ENCODE data around the gene C10orf105. TPM values are rescaled to one million over a fixed set of nuclear protein-coding genes. Genes with fewer than 3 reads are reported as not detected.

The C10orf105 gene
- total and polyA plus RNA-seq, 5 experiments from 2014 or later, result 0.10 to 0.25 (median 0.21) TPM; not detected in 2

DNA sequence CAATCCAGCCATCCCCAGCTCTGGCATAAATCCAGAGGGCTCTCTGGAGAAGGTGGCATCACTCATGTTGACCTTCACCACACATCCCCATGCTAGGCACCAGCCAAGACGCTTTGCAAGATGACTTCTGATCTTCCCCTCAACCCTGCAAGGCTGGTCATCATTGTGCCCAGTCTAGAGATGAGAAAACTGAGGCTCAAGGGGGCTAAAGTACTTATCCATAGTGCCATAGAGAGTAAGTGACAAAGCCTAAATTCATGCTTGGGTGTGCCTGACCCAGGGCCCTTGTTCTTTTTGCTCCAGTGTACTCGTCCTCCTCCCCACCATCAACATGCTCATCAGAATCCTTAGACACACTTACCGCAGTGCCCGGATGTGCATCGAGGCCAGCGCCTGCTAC, 1.7 kb upstream of the C10orf105 start:
- peaks cover 20 to 82% (median 61%) of the 10 kb centered on the region in 4 donors for H3K4me1 Mint-ChIP-seq
- peak overlapping the region in 5 of 10 donors; percentile 22 to 81 (median 59) for H3K27ac Mint-ChIP-seq
- H3K4me3 Mint-ChIP-seq, result peak overlapping the region in 1 of 10 donors; percentile 38
- no peaks in the 10 kb centered on the region for H3K27me3 Mint-ChIP-seq
- H3K9me3 Mint-ChIP-seq, result no peaks in the 10 kb centered on the region
- no peaks in the 10 kb centered on the region for H3K36me3 Mint-ChIP-seq
- ATAC-seq, result no peak
- no peak for DNase-seq
- POLR2A ChIA-PET, result interaction anchor here (13.5 to 41.4 kb wide), 4 partner anchors 6 to 45 kb away, joined by 317 to 1679 read pairs (median 590); partner anchors contain the start of genes C10orf105 and VSIR

DNA sequence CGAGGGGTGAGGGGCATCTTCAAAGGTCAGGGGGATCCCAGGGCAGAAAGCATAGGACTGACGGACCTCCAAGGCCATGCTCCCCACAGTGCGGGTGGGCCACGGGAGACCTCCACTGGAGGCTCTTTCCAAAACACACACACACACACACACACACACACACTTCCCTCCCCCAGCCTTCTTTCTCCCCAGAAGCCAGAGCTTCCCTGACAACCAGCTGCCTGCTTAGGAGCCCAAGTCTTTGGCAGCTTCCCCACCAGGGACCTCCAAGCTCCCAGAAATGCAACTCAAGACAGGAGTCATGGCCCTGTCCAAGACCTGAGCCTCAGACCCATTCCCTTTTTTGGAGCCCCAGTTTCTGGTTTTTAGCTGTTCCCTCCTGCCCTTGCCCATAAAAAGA, 710 bp upstream of the C10orf105 start:
- Mint-ChIP-seq H3K4me1 (peaks cover 18 to 81% (median 61%) of the 10 kb centered on the region in 4 donors), H3K4me3 (no peak overlapping the region), H3K27ac (peak overlapping the region in 4 of 10 donors; percentile 15 to 88 (median 32)), H3K27me3 (no peaks in the 10 kb centered on the region), H3K36me3 (no peaks in the 10 kb centered on the region), H3K9me3 (no peaks in the 10 kb centered on the region)
- DNase-seq, result no peak
- ATAC-seq, result no peak
- POLR2A ChIA-PET, result interaction anchor here (13.5 to 41.4 kb wide), 4 partner anchors 7 to 46 kb away, joined by 317 to 1679 read pairs (median 590); partner anchors contain the start of genes C10orf105 and VSIR

DNA sequence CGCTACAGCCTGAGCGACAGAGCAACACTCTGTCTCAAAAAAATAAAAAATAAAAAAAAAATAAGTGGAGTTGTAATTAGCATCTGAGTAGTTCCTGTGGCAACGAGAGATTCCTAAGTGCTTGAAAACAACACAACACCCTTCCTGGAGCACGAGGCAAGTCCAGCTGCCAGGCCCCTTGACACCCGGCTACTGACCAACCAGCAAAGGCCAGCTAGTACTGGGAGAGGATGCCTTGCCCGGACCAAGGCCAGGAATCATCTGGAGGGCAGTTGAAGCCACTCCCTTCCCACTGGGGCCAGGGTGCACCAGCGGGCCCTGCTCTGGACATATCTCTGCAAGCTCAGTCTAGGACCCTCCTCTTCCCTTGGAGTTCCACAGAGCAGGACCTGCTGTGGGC, 536 bp downstream of the C10orf105 start:
- ATAC-seq (no peak), DNase-seq (no peak)
- Mint-ChIP-seq H3K4me3 (no peak overlapping the region), H3K27ac (peak overlapping the region in 5 of 10 donors; percentile 21 to 82 (median 41)), H3K4me1 (peaks cover 20 to 82% (median 63%) of the 10 kb centered on the region in 4 donors), H3K36me3 (no peaks in the 10 kb centered on the region), H3K27me3 (no peaks in the 10 kb centered on the region), H3K9me3 (no peaks in the 10 kb centered on the region)
- POLR2A ChIA-PET, result interaction anchor here (17.8 to 41.4 kb wide), 3 partner anchors 8 to 47 kb away, joined by 317 to 1679 read pairs (median 863); partner anchors contain the start of gene VSIR

DNA sequence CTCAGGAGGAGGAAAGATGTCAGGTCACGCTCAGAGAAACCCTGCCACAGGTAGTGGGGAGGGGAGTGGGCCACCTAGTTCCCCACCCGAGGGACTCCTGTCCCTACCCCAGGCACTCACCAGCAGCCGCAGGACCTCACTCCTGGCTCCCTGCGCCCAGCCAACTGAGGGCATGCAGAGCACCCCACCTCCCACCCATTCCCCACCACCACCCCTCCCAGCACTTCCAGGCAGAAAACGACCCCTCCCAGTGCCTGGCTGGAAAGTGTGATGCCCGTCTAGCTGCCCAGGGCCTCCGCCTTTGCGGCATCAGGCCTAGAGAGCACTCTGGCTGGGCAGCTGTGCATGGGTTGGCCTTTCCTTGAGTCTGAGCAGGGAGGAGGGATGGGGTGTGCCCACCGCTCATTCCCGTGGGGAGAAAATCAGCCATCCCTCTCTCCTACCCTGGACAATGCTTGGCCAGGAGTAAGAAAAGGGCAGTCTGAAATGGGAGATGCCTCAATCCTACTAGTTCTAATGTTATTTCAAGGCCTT, 1.3 kb downstream of the C10orf105 start:
- H3K4me3 Mint-ChIP-seq, result no peak overlapping the region
- H3K9me3 Mint-ChIP-seq, result no peaks in the 10 kb centered on the region
- H3K4me1 Mint-ChIP-seq, result peaks cover 24 to 82% (median 63%) of the 10 kb centered on the region in 4 donors
- DNase-seq (no peak), ATAC-seq (no peak)
- POLR2A ChIA-PET, result interaction anchor here (1.2 to 17.8 kb wide), 3 partner anchors 9 to 54 kb away, joined by 4 to 317 read pairs (median 107); partner anchors contain the start of gene VSIR
- H3K27ac Mint-ChIP-seq, result peak overlapping the region in 5 of 10 donors; percentile 34 to 99 (median 56)
- no peaks in the 10 kb centered on the region for H3K36me3 Mint-ChIP-seq
- no peaks in the 10 kb centered on the region for H3K27me3 Mint-ChIP-seq

DNA sequence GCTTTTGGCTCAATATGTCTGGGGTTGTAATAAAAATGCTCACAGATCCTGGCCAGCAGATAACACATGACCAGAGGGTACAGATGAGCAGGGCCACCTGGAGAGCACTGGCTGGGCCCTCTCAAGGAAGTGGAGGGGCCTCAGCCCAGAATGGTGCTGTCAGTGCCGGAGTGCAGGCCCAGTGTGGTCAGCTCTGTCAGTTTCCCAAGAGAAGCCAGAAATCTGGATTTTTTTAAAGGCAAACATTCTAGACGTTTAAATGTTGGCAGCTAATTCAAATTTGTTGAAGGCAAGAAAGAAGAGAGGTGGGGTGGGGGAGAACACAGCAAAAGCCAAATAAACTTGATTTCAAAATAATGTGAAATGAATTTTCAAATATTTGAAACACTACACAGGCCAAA, 2.0 kb downstream of the C10orf105 start:
- ATAC-seq (no peak), DNase-seq (no peak)
- Mint-ChIP-seq H3K36me3 (no peaks in the 10 kb centered on the region), H3K4me1 (peaks cover 30 to 83% (median 63%) of the 10 kb centered on the region in 4 donors), H3K9me3 (no peaks in the 10 kb centered on the region), H3K27ac (peak overlapping the region in 9 of 10 donors; percentile 7 to 99 (median 59)), H3K27me3 (no peaks in the 10 kb centered on the region), H3K4me3 (peak overlapping the region in 2 of 10 donors; percentile 13 to 45)
- POLR2A ChIA-PET, result interaction anchor here (0.5 to 17.8 kb wide), 8 partner anchors 9 to 503 kb away, joined by 3 to 317 read pairs (median 4); partner anchors contain the start of gene VSIR

DNA sequence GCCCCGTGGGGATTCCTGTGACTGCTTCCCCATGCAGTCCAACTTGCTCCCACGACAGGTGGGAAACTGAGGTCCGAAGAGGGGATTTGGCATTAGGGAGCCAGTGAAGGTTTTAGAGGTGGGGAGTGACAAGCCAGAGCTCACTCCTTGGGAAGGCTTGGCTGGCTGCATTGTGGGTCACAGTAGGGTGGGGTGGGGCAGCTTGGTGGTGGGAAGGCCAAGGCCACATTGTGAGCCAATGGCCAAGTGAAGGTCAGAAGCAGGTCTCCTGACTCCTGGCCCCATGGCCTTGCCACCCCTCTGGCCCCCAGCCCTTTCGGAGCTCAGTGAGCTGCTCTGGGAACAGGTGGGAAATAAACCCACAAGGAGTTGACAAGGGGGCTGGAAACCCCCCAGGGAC, 2.5 kb downstream of the C10orf105 start:
- Mint-ChIP-seq H3K4me3 (peak overlapping the region in 1 of 10 donors; percentile 45), H3K9me3 (no peaks in the 10 kb centered on the region), H3K27me3 (no peaks in the 10 kb centered on the region), H3K27ac (peak overlapping the region in 8 of 10 donors; percentile 35 to 99 (median 74)), H3K36me3 (no peaks in the 10 kb centered on the region), H3K4me1 (peaks cover 30 to 83% (median 64%) of the 10 kb centered on the region in 4 donors)
- POLR2A ChIA-PET, result interaction anchor here (0.5 to 17.8 kb wide), 11 partner anchors 9 to 504 kb away, joined by 3 to 317 read pairs (median 5); partner anchors contain the start of gene VSIR
- ATAC-seq (no peak), DNase-seq (no peak)

DNA sequence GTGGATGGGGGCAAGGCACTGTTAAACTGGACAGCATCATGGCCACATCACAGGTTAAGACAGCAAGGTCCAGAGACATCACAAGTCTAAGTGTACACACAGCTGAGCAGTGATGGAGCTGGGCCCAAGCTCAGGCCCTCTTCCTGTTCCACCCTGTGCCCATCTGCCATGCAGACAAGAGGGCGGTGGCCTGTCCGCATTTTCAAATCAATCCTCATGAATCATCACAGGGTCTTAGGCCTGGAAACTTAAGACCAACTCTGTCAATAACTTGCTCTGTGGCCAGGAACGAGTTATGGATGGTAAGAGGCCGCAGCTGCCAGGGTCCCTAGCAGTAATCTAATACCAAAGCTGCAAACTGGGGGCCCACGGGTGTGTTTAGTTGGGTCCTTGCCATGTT, 3.2 kb downstream of the C10orf105 start:
- Mint-ChIP-seq H3K27ac (peak overlapping the region in 9 of 10 donors; percentile 20 to 99 (median 81)), H3K27me3 (no peaks in the 10 kb centered on the region), H3K9me3 (no peaks in the 10 kb centered on the region), H3K4me1 (peaks cover 24 to 84% (median 64%) of the 10 kb centered on the region in 4 donors), H3K4me3 (peak overlapping the region in 2 of 10 donors; percentile 38 to 57), H3K36me3 (no peaks in the 10 kb centered on the region)
- DNase-seq, result no peak
- POLR2A ChIA-PET, result interaction anchor here (0.7 to 17.8 kb wide), 10 partner anchors 8 to 135 kb away, joined by 3 to 317 read pairs (median 6); partner anchors contain the start of genes PSAP and VSIR
- ATAC-seq, result no peak

DNA sequence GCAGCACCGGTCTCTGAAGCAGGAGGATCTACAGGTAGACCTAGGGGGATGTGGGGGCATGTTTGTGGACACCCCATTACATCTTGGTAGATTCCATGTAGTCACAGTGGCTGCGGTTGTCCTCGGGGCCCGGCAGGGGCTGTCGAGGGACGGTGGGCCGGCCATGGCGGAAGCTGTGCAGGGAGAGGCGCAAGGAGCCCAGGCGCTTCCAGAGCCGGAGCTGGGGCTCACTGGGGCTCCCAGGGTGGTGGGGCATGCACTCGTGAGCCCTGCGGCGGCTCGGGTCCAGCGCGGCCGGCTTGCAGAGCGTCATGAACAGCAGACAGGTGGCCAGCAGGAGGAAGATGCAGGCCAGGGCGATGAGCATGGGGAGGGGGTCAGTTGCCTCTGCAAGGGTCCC, 3.7 kb downstream of the C10orf105 start:
- Mint-ChIP-seq H3K4me1 (peaks cover 22 to 84% (median 59%) of the 10 kb centered on the region in 4 donors), H3K36me3 (no peaks in the 10 kb centered on the region), H3K4me3 (peak overlapping the region in 5 of 10 donors; percentile 3 to 62 (median 44)), H3K27me3 (no peaks in the 10 kb centered on the region), H3K27ac (peak overlapping the region; percentile 48 to 99 (median 90)), H3K9me3 (no peaks in the 10 kb centered on the region)
- POLR2A ChIA-PET, result interaction anchor here (0.7 to 17.8 kb wide), 7 partner anchors 11 to 135 kb away, joined by 3 to 317 read pairs (median 38); partner anchors contain the start of genes PSAP and VSIR
- ATAC-seq (no peak), DNase-seq (no peak)

DNA sequence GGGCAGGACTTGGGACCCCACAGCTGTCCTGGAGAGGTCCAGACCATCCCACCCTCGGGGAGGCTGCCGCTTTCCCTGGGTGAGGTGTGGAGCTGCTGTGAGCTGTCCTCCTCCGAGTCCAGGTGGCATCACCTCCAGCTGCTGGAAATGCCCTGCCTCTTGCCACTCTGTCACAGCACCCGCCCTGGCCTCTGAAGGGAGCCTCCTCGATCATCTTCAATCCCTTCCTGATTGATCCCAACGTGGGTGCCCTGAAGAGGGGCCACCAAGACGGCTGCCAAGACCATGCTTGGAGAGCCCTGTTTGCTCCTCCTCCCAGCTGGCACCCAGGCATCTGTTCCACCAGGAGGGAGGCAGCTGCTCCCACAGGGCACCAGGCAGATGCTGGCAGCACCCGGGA, 4.6 kb downstream of the C10orf105 start:
- no peaks in the 10 kb centered on the region for H3K36me3 Mint-ChIP-seq
- DNase-seq (no peak), ATAC-seq (no peak)
- POLR2A ChIA-PET, result interaction anchor here (4.4 to 17.8 kb wide), 5 partner anchors 12 to 57 kb away, joined by 34 to 317 read pairs (median 71); partner anchors contain the start of gene VSIR
- H3K27ac Mint-ChIP-seq, result peak overlapping the region; percentile 79 to 99 (median 90)
- H3K4me1 Mint-ChIP-seq, result peaks cover 26 to 85% (median 59%) of the 10 kb centered on the region in 4 donors
- H3K4me3 Mint-ChIP-seq, result peak overlapping the region in 6 of 10 donors; percentile 31 to 82 (median 48)
- H3K27me3 Mint-ChIP-seq, result no peaks in the 10 kb centered on the region
- H3K9me3 Mint-ChIP-seq, result no peaks in the 10 kb centered on the region

DNA sequence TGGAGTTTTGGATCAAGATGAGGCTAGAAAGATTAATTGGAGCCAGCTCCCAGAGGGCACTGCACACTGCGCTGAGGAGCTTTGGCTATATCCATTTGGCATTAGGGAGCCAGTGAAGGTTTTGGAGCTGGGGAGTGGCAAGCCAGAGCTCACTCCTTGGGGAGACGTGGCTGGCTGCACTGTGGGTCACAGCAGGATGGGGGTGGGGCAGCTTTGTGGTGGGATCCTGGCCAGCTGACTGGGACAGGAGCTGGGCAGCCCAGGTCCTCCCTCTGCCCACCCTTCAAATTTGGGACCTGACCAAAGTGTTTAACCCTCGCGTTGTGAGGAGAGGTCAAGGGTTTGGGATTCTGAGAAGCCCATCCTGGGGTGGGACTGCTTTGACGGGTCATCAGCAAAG, 5.0 kb downstream of the C10orf105 start:
- no peak for DNase-seq
- Mint-ChIP-seq H3K9me3 (no peaks in the 10 kb centered on the region), H3K27ac (peak overlapping the region; percentile 97 to 100 (median 99)), H3K36me3 (no peaks in the 10 kb centered on the region), H3K27me3 (no peaks in the 10 kb centered on the region), H3K4me3 (peak overlapping the region; percentile 65 to 91 (median 82)), H3K4me1 (peaks cover 27 to 89% (median 62%) of the 10 kb centered on the region in 4 donors)
- POLR2A ChIA-PET, result interaction anchor here (2.8 to 17.8 kb wide), 6 partner anchors 13 to 57 kb away, joined by 17 to 317 read pairs (median 54); partner anchors contain the start of gene VSIR
- no peak for ATAC-seq

DNA sequence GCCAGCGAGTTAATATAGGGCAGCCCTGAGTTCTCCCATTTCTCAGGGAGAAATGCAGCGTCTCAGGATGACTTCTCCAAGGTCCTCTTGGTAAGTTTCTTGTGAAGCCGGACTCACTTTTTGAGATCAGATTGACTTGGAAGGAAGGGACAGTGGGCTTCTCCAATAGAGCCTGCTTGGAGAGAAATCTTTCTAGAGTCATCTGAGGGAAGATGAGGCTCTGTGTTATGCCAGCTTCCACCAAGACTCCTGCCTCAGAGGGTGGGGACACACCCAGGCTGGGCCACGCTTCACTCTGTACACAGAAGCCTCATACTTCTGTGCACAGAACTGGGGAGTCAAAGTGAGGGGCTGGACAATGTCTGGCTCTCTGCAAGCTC, 5.6 kb downstream of the C10orf105 start:
- Mint-ChIP-seq H3K27ac (peak overlapping the region; percentile 97 to 100 (median 99)), H3K9me3 (no peaks in the 10 kb centered on the region), H3K4me1 (peaks cover 30 to 90% (median 66%) of the 10 kb centered on the region in 4 donors), H3K4me3 (peak overlapping the region; percentile 65 to 91 (median 82)), H3K27me3 (no peaks in the 10 kb centered on the region), H3K36me3 (no peaks in the 10 kb centered on the region)
- ATAC-seq (peak; percentile 22 to 34), DNase-seq (no peak)
- POLR2A ChIA-PET, result interaction anchor here (0.9 to 17.8 kb wide), 11 partner anchors 13 to 97 kb away, joined by 3 to 317 read pairs (median 28); partner anchors contain the start of gene VSIR

DNA sequence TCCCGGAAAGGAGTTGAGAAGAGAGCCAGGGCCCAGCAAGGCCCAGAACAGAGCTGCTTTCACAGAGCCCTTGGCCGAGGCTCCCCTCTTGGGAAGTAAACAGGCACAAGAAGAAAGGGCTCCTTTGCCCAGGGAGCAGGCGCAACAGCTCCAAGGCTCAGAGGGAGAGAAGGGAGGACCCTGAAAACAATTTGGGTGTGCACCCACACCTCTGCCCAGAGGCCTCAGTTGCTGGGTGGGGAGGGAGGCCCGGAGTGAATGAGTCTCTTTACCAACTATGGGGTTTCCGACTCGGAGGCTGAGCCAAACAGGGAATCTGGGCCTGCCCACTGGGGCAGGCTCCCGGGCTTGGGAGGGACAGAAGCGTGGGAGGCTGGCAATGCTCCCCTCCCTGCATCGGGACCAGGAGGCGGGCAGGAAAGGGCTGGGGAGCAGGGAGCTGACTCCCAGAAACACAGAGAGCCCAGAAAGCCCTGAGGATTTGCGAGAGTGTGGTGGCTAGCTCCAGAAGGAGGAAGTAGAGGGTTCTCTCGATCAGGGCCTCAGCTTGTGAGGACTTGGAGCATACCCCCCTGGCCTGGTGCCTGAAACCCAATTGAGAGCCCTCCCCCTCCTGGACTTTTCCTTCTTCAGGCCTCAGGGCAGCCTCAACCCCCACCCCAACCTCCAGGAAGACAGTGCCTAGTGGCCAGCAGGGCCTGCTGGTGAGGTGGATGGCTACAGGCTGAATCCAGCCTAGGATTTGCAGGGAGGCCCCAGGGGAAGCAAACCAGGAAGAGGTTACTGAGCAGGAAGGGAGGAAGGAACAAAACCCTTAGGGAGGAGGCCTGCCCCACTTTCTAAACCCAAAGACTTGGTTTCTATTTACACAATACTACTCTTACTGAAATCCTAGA, 6.2 kb downstream of the C10orf105 start:
- Mint-ChIP-seq H3K27me3 (no peaks in the 10 kb centered on the region), H3K4me1 (peaks cover 31 to 93% (median 68%) of the 10 kb centered on the region in 4 donors)

More for the DNA sequence above, 6.2 kb downstream of the C10orf105 start:
- no peak for DNase-seq
- peak overlapping the region; percentile 73 to 92 (median 85) for H3K4me3 Mint-ChIP-seq
- POLR2A ChIA-PET, result interaction anchor here (0.9 to 17.8 kb wide), 14 partner anchors 9 to 98 kb away, joined by 3 to 317 read pairs (median 12); partner anchors contain the start of gene VSIR
- H3K36me3 Mint-ChIP-seq, result no peaks in the 10 kb centered on the region
- peak; percentile 65 to 66 for ATAC-seq
- peak overlapping the region; percentile 97 to 100 (median 99) for H3K27ac Mint-ChIP-seq
- no peaks in the 10 kb centered on the region for H3K9me3 Mint-ChIP-seq
